ENCODE data around the gene RELCH.

DNA sequence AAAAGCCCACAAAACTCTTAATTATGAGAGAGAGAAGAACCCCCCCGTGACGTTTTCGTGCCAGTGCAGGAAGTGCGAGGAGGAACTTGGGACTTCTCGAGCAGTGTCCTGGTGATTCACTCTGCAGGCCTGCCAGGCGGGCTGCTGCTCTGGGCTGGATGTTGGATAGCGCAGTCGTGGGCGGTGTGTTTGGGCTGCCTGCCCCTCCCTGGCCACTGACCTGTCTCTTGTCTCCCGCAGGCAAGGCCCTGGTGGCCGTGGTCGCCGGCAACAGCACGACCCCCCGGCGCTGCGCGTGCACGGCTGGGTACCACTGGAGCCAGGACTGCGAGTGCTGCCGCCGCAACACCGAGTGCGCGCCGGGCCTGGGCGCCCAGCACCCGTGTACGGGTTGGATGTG, 167.1 kb downstream of the RELCH start:
- TF ChIP-seq, protein P1, sequence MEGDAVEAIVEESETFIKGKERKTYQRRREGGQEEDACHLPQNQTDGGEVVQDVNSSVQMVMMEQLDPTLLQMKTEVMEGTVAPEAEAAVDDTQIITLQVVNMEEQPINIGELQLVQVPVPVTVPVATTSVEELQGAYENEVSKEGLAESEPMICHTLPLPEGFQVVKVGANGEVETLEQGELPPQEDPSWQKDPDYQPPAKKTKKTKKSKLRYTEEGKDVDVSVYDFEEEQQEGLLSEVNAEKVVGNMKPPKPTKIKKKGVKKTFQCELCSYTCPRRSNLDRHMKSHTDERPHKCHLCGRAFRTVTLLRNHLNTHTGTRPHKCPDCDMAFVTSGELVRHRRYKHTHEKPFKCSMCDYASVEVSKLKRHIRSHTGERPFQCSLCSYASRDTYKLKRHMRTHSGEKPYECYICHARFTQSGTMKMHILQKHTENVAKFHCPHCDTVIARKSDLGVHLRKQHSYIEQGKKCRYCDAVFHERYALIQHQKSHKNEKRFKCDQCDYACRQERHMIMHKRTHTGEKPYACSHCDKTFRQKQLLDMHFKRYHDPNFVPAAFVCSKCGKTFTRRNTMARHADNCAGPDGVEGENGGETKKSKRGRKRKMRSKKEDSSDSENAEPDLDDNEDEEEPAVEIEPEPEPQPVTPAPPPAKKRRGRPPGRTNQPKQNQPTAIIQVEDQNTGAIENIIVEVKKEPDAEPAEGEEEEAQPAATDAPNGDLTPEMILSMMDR (conservative IDR thresholded peaks at IDR 0.05; ENCODE audit: low read depth, low read length), result no peak
- TF ChIP-seq EZH2phosphoT487 (IDR thresholded peaks at IDR 0.05; ENCODE audit: borderline replicate concordance, low read length) (no peak), EZH2 (IDR thresholded peaks at IDR 0.05; ENCODE audit: low read length, unreplicated experiment) (no peak)

Data from PC-3 (cell line).